ENCODE measurements around the gene HIGD2A. TPM values are rescaled to one million over a fixed set of nuclear protein-coding genes. Genes with fewer than 3 reads are reported as not detected.

Gene HIGD2A
- total RNA-seq, 4 donors from 2014 or later, result 54.3 to 96.3 (median 85.1) TPM

GRCh38 chr5:176400382-176401156 lies 12.0 kb downstream of the HIGD2A start:
- Histone ChIP-seq H3K4me1 (peaks cover 0 to 68% (median 7%) of the 10 kb centered on the region in 4 donors), H3K4me3 (no peak overlapping the region), H3K36me3 (peaks cover 0 to 46% (median 0%) of the 10 kb centered on the region in 3 donors), H3K9me3 (no peaks in the 10 kb centered on the region), H3K27ac (peak overlapping the region in 3 of 4 donors; percentile 21 to 27 (median 25)), H3K27me3 (no peaks in the 10 kb centered on the region)
- no peak for DNase-seq (ENCODE audit: low spot score in 2 of 2)
- 66 to 70% methylated on average over 17 of the region's 17 CpGs for WGBS, 2 donors
- no peak for TF ChIP-seq EP300 (IDR thresholded peaks at IDR 0.05)
- no peak for TF ChIP-seq CTCF (IDR thresholded peaks at IDR 0.05)
- TF ChIP-seq POLR2A (IDR thresholded peaks at IDR 0.05), result no peak

- H3K36me3 ChIP-seq, result peaks cover 0 to 46% (median 0%) of the 10 kb centered on the region in 3 donors
- no peak overlapping the region for H3K4me3 ChIP-seq
- H3K27me3 ChIP-seq, result no peaks in the 10 kb centered on the region
- DNase-seq (ENCODE audit: low spot score in 2 of 2), result no peak
- peak overlapping the region; percentile 21 to 64 (median 26) for H3K27ac ChIP-seq
- TF ChIP-seq POLR2A (IDR thresholded peaks at IDR 0.05) (no peak), EP300 (IDR thresholded peaks at IDR 0.05) (no peak), CTCF (IDR thresholded peaks at IDR 0.05) (no peak)
- 80 to 81% methylated on average over 22 of the region's 22 CpGs for WGBS, 2 donors
- H3K9me3 ChIP-seq, result no peaks in the 10 kb centered on the region
- H3K4me1 ChIP-seq, result peaks cover 0 to 68% (median 7%) of the 10 kb centered on the region in 4 donors
Observed at GRCh38 chr5:176401281-176402205, 13.0 kb downstream of the HIGD2A start.

GRCh38 chr5:176405656-176406435 lies 17.3 kb downstream of the HIGD2A start:
- no peak overlapping the region for H3K4me3 ChIP-seq
- peak overlapping the region in 2 of 4 donors; percentile 10 to 16 for H3K27ac ChIP-seq
- DNase-seq (ENCODE audit: low spot score in 2 of 2), result no peak
- H3K4me1 ChIP-seq, result peaks cover 0 to 88% (median 7%) of the 10 kb centered on the region in 4 donors
- no peaks in the 10 kb centered on the region for H3K27me3 ChIP-seq
- no peak for TF ChIP-seq EP300 (IDR thresholded peaks at IDR 0.05)
- no peak for TF ChIP-seq CTCF (IDR thresholded peaks at IDR 0.05)
- no peak for TF ChIP-seq POLR2A (IDR thresholded peaks at IDR 0.05)
- H3K9me3 ChIP-seq, result no peaks in the 10 kb centered on the region
- 83% methylated on average over 20 of the region's 20 CpGs for WGBS, 2 donors
- peaks cover 0 to 71% (median 0%) of the 10 kb centered on the region in 3 donors for H3K36me3 ChIP-seq

- no peaks in the 10 kb centered on the region for H3K9me3 ChIP-seq
- H3K27ac ChIP-seq, result peak overlapping the region in 2 of 4 donors; percentile 60 to 74
- 78 to 79% methylated on average over 8 to 9 of the region's 9 CpGs for WGBS, 2 donors
- TF ChIP-seq CTCF (IDR thresholded peaks at IDR 0.05) (no peak), POLR2A (IDR thresholded peaks at IDR 0.05) (no peak), EP300 (IDR thresholded peaks at IDR 0.05) (no peak)
- peaks cover 0 to 66% (median 0%) of the 10 kb centered on the region in 3 donors for H3K36me3 ChIP-seq
- H3K4me3 ChIP-seq, result no peak overlapping the region
- H3K4me1 ChIP-seq, result peaks cover 0 to 88% (median 2%) of the 10 kb centered on the region in 4 donors
- H3K27me3 ChIP-seq, result no peaks in the 10 kb centered on the region
- DNase-seq (ENCODE audit: low spot score in 2 of 2), result no peak
Observed at GRCh38 chr5:176406436-176407052, 18.0 kb downstream of the HIGD2A start.
